ENCODE data around the gene KTI12.

The KTI12 gene

GRCh38 chr1:52003877-52004276 is 29.7 kb downstream of the KTI12 start:
- H3K9me3 ChIP-seq (replicated peaks; ENCODE audit: low read length) = no peaks in the 10 kb centered on the region
- H3K36me3 ChIP-seq (ENCODE audit: insufficient read depth, low read length) = no peaks in the 10 kb centered on the region
- H3K9ac ChIP-seq (ENCODE audit: low read depth, low read length) = no peak overlapping the region
- peaks cover 25% of the 10 kb centered on the region for H3K4me1 ChIP-seq (ENCODE audit: control insufficient read depth, insufficient read depth, low read length)
- H3K27me3 ChIP-seq (ENCODE audit: control insufficient read depth, insufficient read depth, low read length) = no peaks in the 10 kb centered on the region
- no peak overlapping the region for H3K4me3 ChIP-seq (ENCODE audit: low read length)
- H3K4me2 ChIP-seq (ENCODE audit: low read length) = no peak overlapping the region

DNA sequence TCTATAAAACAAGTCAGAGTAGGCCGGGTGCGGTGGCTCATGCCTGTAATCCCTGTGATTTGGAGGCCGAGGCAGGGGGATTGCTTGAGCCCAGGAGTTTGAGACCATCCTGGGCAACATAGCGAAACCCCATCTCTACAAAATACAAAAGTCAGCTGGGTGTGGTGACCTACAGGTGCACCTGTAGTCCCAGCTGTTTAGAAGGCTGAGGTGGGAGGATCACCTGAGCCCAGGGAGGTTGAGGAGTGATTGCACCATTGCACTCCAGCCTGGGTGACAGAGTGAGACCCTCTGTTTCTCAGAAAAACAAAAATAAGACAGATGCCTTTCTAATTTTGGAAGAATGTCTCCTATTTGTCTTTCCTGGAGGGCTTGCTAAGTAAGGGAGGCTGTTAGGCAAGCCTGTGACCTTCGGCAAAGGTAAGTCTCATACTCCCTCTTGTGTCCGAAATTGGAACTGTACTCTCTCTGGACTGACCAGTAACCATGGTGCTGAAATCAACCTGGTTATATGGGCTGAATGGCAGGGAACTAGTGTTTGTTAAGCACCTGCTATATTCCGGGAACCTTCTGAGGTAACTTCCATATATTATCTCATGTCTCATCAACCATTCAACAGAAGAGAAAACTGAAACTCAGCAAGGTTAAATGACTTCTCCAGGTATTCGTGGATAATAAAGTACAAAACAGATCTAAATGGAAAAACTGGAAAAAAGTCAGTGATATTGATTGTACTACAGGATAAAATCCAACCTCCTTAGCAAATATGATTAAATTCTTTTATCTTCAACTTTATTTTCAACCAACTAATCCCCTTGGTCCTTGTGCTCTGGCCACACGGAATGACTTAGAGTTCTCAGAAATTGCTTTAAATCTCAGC is 31.3 kb downstream of the KTI12 start:
- no peak overlapping the region for H3K4me3 ChIP-seq (ENCODE audit: low read length)

GRCh38 chr1:51998701-51999100 is 34.9 kb downstream of the KTI12 start:
- no peaks in the 10 kb centered on the region for H3K27me3 ChIP-seq (ENCODE audit: control insufficient read depth, insufficient read depth, low read length)
- no peak overlapping the region for H3K4me2 ChIP-seq (ENCODE audit: low read length)
- no peaks in the 10 kb centered on the region for H3K9me3 ChIP-seq (replicated peaks; ENCODE audit: low read length)
- H3K9ac ChIP-seq (ENCODE audit: low read depth, low read length) = no peak overlapping the region
- H3K4me3 ChIP-seq (ENCODE audit: low read length) = no peak overlapping the region
- no peaks in the 10 kb centered on the region for H3K36me3 ChIP-seq (ENCODE audit: insufficient read depth, low read length)
- H3K4me1 ChIP-seq (ENCODE audit: control insufficient read depth, insufficient read depth, low read length) = no peaks in the 10 kb centered on the region

More for the DNA sequence above, 31.3 kb downstream of the KTI12 start:
- Histone ChIP-seq H3K9me3 (replicated peaks; ENCODE audit: low read length) (no peaks in the 10 kb centered on the region), H3K27me3 (ENCODE audit: control insufficient read depth, insufficient read depth, low read length) (no peaks in the 10 kb centered on the region), H3K9ac (ENCODE audit: low read depth, low read length) (no peak overlapping the region), H3K4me2 (ENCODE audit: low read length) (no peak overlapping the region), H3K4me1 (ENCODE audit: control insufficient read depth, insufficient read depth, low read length) (peaks cover 20% of the 10 kb centered on the region), H3K36me3 (ENCODE audit: insufficient read depth, low read length) (no peaks in the 10 kb centered on the region)

DNA sequence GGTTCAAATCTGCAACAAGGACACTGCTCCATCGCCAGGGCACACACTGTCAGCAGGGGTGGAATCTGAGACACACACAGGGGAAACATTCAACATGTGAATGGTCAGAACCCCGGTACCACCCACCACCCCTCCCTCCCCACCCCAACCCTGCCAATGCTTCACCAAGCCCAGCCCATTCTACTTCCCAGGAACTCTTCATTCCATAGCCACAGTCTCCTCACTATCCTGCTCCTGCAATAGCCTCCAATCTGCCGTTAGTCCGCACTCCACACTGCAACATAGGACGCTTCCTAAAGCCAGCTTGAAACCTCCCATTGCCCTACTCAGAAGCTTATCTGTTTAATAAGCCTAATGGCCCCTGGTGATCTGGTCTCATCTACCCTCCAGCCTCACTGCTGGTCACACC is 35.6 kb downstream of the KTI12 start:
- H3K4me2 ChIP-seq (ENCODE audit: low read length) = no peak overlapping the region
- no peaks in the 10 kb centered on the region for H3K27me3 ChIP-seq (ENCODE audit: control insufficient read depth, insufficient read depth, low read length)
- H3K36me3 ChIP-seq (ENCODE audit: insufficient read depth, low read length) = no peaks in the 10 kb centered on the region
- no peak overlapping the region for H3K9ac ChIP-seq (ENCODE audit: low read depth, low read length)
- no peaks in the 10 kb centered on the region for H3K4me1 ChIP-seq (ENCODE audit: control insufficient read depth, insufficient read depth, low read length)
- no peak overlapping the region for H3K4me3 ChIP-seq (ENCODE audit: low read length)
- H3K9me3 ChIP-seq (replicated peaks; ENCODE audit: low read length) = no peaks in the 10 kb centered on the region

DNA sequence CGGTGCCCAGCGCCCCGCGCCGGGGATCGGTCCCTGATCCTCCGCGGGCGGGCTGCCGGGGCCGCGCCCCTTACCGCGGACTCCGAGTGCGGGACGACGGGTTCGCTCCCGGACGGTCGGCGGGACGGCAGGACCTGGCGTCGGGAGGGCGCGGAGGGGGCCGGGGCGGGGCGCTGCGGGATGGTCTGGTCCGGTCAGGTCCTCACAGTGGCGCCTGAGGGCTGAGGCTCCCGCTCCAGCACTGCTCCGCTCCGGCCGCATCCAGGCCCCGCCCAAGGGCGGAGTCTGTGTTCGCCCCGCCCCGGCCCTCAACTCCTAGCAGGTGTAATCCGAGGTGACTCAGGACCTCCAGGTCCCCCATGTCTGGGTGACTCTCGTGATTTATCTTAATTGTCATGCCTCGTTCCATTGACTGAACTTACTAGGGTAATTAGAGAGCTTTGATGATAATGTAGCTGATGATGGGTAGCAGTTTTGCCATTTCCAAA is 43.1 kb downstream of the KTI12 start, which contains the start of gene RAB3B:
RAB3B (minus strand) TSS at position 223 of the 488 bp plus-strand sequence. CDS start 13,583 bp downstream, outside the sequence.
- Histone ChIP-seq H3K27me3 (ENCODE audit: control insufficient read depth, insufficient read depth, low read length) (peaks cover 13% of the 10 kb centered on the region), H3K9ac (ENCODE audit: low read depth, low read length) (peak within 1 kb of the TSS; percentile 73), H3K4me2 (ENCODE audit: low read length) (peak within 1 kb of the TSS; percentile 64), H3K36me3 (ENCODE audit: insufficient read depth, low read length) (no peaks in the 10 kb centered on the region), H3K4me3 (ENCODE audit: low read length) (peak within 1 kb of the TSS; percentile 87), H3K4me1 (ENCODE audit: control insufficient read depth, insufficient read depth, low read length) (peaks cover 4% of the 10 kb centered on the region), H3K9me3 (replicated peaks; ENCODE audit: low read length) (no peaks in the 10 kb centered on the region)

- peak overlapping the region; percentile 87 for H3K4me3 ChIP-seq (ENCODE audit: low read length)
These were observed 43.8 kb downstream of the KTI12 start for GRCh38 chr1:51989582-51990477.

GRCh38 chr1:51988254-51988653 is 45.4 kb downstream of the KTI12 start:
- no peak overlapping the region for H3K4me2 ChIP-seq (ENCODE audit: low read length)
- peaks cover 13% of the 10 kb centered on the region for H3K27me3 ChIP-seq (ENCODE audit: control insufficient read depth, insufficient read depth, low read length)
- H3K9me3 ChIP-seq (replicated peaks; ENCODE audit: low read length) = no peaks in the 10 kb centered on the region
- peaks cover 4% of the 10 kb centered on the region for H3K4me1 ChIP-seq (ENCODE audit: control insufficient read depth, insufficient read depth, low read length)
- no peaks in the 10 kb centered on the region for H3K36me3 ChIP-seq (ENCODE audit: insufficient read depth, low read length)
- no peak overlapping the region for H3K4me3 ChIP-seq (ENCODE audit: low read length)
- H3K9ac ChIP-seq (ENCODE audit: low read depth, low read length) = no peak overlapping the region

More at GRCh38 chr1:51989582-51990477, 43.8 kb downstream of the KTI12 start:
- peak overlapping the region; percentile 64 for H3K4me2 ChIP-seq (ENCODE audit: low read length)
- H3K4me1 ChIP-seq (ENCODE audit: control insufficient read depth, insufficient read depth, low read length) = peaks cover 4% of the 10 kb centered on the region
- H3K27me3 ChIP-seq (ENCODE audit: control insufficient read depth, insufficient read depth, low read length) = peaks cover 13% of the 10 kb centered on the region
- no peaks in the 10 kb centered on the region for H3K36me3 ChIP-seq (ENCODE audit: insufficient read depth, low read length)
- no peaks in the 10 kb centered on the region for H3K9me3 ChIP-seq (replicated peaks; ENCODE audit: low read length)
- peak overlapping the region; percentile 73 for H3K9ac ChIP-seq (ENCODE audit: low read depth, low read length)

DNA sequence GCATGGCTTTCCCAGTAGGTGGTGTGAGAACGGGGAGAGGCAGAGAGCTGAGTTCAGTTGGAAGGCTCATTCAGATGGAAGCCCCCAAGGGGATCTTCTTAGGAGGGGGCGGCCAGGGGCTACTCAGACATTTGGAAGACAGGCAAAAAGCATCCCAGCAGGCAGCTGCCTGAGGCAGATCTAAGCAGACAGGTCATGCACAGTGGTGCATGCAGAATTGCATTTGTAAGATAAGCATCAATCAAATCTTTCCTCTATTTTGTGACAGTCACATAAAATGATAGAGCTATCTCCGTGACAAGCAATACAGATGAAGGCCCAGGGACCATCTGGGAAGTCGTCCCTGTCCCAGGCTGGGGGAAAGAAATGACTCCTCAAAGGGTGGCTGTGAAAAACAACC is 46.9 kb downstream of the KTI12 start:
- Histone ChIP-seq H3K9me3 (replicated peaks; ENCODE audit: low read length) (no peaks in the 10 kb centered on the region), H3K4me1 (ENCODE audit: control insufficient read depth, insufficient read depth, low read length) (peaks cover 4% of the 10 kb centered on the region), H3K36me3 (ENCODE audit: insufficient read depth, low read length) (no peaks in the 10 kb centered on the region), H3K4me3 (ENCODE audit: low read length) (no peak overlapping the region), H3K9ac (ENCODE audit: low read depth, low read length) (no peak overlapping the region), H3K4me2 (ENCODE audit: low read length) (no peak overlapping the region), H3K27me3 (ENCODE audit: control insufficient read depth, insufficient read depth, low read length) (peaks cover under 1% of the 10 kb centered on the region)

- Histone ChIP-seq H3K36me3 (ENCODE audit: insufficient read depth, low read length) (peaks cover 4% of the 10 kb centered on the region), H3K9me3 (replicated peaks; ENCODE audit: low read length) (no peaks in the 10 kb centered on the region), H3K9ac (ENCODE audit: low read depth, low read length) (no peak overlapping the region), H3K4me3 (ENCODE audit: low read length) (no peak overlapping the region), H3K27me3 (ENCODE audit: control insufficient read depth, insufficient read depth, low read length) (no peaks in the 10 kb centered on the region), H3K4me2 (ENCODE audit: low read length) (no peak overlapping the region), H3K4me1 (ENCODE audit: control insufficient read depth, insufficient read depth, low read length) (no peaks in the 10 kb centered on the region)
These were observed 51.4 kb downstream of the KTI12 start for GRCh38 chr1:51982161-51982560.

Data from skeletal muscle satellite cell (primary cell).